Left kidney (tissue), 2 donors: ENCODE measurements around the gene SLC35E2B. TPM values are rescaled to one million over a fixed set of nuclear protein-coding genes. Genes with fewer than 3 reads are reported as not detected.

Experiments used
- DNase-seq: peaks from one replicate; pipeline ENCODE4 v3.0.0-alpha.2; 2013
- polyA plus RNA-seq: library from polyadenylated mRNA; unstranded; fragments of 120-200 nt; gene quantifications from one replicate; pipeline ENCODE4 v1.2.1, GENCODE V29; 2013; ENCODE audit not compliant: insufficient read length

SLC35E2B gene
- polyA plus RNA-seq, 1 donor: 87.3 TPM

DNA sequence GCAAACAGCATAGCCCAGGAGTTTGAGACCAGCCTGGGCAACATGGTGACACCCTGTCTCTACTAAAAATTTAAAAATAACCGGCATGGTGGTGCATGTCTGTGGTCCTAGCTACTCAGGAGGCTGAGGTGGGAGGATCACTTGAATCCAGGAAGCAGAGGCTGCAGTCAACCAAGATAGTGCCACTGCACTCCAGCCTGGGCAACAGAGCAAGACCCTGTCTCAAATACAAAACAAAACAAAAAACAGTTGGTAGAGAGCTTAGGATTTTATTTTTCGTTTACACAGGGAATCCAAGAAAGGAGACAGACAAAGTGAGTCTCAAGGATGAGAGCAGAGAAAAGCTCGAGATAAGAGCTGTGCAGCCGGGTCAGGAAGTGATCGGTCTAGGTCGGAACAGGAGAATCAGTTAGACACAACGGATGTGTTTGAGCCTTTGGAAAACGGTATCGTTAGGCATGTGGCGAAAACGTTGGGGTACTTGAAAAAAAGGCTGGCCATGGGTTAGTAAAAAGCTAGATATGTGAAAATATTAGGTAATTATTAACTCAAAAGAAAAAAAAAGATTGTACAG is 79.0 kb downstream of the SLC35E2B start:
- DNase-seq: no peak

- DNase-seq: no peak
Measured at GRCh38 chr1:1612104-1612400, 80.5 kb downstream of the SLC35E2B start.

DNA sequence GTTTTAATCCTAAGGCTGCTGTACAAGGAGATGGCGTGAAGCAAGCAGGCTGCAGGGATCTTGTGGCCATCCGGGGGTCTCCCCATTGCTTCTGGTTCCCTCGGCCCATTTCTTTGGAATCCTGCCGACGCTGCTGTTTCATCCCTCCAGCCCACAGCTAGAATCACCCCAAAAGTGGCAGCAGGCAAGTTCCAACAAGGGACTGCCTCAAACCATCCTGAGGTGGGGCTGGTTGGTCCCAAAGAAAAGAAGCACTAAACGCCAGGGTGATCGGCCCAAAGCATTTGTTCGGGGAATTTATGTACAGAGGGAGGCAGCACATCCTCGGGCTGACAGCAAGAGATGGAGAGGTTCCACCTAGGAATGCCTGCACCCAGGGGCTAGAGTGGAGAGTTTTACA is 81.8 kb downstream of the SLC35E2B start:
- no peak for DNase-seq

DNA sequence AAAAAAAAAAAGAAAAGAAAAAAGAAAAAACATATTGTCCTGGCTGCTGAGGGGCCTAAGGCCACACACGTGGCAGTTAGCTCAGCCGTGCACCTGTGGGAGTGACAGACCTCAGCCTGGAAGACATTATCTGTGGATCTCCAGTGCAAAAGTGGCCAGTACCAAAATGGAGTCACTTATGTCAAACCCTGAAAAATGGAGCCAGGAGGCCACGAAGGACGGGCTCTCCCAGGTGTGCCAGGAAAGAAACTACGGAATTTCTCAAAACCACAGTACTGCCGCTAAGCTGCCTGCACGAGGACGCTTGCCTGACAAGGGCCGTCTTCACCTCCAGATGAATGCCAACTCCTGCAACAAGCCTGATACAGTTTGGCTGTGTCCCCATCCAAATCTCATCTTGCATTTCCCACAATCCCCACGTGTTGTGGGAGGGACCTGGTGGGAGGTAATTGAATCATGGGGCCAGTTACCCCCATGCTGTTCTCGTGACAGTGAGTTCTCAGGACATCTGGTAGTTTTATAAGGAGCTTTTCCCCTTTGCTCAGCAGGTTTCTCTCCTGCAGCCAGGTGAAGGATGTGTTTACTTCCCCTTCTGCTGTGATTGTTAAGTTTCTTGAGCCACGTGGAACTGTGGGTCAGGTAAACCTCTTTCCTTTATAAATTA is 82.6 kb downstream of the SLC35E2B start:
- no peak for DNase-seq

Other genes with a start within 250 kb of the SLC35E2B start
- 1.7 TPM for gene ATAD3C, start 243.1 kb downstream of the SLC35E2B start, polyA plus RNA-seq
- gene ATAD3B, start 221.0 kb downstream of the SLC35E2B start, polyA plus RNA-seq: 19.5 TPM
- gene ATAD3A, start 180.6 kb downstream of the SLC35E2B start, polyA plus RNA-seq: 21.5 TPM
- gene TMEM240, start 152.2 kb downstream of the SLC35E2B start, polyA plus RNA-seq: 3.7 TPM
- 82.2 TPM for gene SSU72, start 117.9 kb downstream of the SLC35E2B start, polyA plus RNA-seq
- gene FNDC10, start 92.7 kb downstream of the SLC35E2B start, polyA plus RNA-seq: 2.4 TPM
- gene MIB2, start 77.3 kb downstream of the SLC35E2B start, polyA plus RNA-seq: 34.7 TPM
- 14.9 TPM for gene MMP23B, start 60.6 kb downstream of the SLC35E2B start, polyA plus RNA-seq
- 44.5 TPM for gene CDK11B, start 33.8 kb downstream of the SLC35E2B start, polyA plus RNA-seq
- gene CDK11A, start 31.6 kb upstream of the SLC35E2B start, polyA plus RNA-seq: 33.9 TPM
- 44.3 TPM for gene NADK, start 85.7 kb upstream of the SLC35E2B start, polyA plus RNA-seq
- 269 TPM for gene GNB1, start 198.3 kb upstream of the SLC35E2B start, polyA plus RNA-seq
- 0.65 TPM for gene CALML6, start 222.5 kb upstream of the SLC35E2B start, polyA plus RNA-seq
- gene TMEM52, start 226.5 kb upstream of the SLC35E2B start, polyA plus RNA-seq: 1.1 TPM